Hematopoietic multipotent progenitor cell treated with erythropoietin and hydrocortisone succinate and interleukin-3 and kit ligand, for 4 days (in vitro differentiated cells): ENCODE measurements around the gene ZFPM1.

Source experiments
- DNase-seq: peaks from one replicate; pipeline ENCODE4 v3.0.0-alpha.2; 2015

Gene ZFPM1

DNA sequence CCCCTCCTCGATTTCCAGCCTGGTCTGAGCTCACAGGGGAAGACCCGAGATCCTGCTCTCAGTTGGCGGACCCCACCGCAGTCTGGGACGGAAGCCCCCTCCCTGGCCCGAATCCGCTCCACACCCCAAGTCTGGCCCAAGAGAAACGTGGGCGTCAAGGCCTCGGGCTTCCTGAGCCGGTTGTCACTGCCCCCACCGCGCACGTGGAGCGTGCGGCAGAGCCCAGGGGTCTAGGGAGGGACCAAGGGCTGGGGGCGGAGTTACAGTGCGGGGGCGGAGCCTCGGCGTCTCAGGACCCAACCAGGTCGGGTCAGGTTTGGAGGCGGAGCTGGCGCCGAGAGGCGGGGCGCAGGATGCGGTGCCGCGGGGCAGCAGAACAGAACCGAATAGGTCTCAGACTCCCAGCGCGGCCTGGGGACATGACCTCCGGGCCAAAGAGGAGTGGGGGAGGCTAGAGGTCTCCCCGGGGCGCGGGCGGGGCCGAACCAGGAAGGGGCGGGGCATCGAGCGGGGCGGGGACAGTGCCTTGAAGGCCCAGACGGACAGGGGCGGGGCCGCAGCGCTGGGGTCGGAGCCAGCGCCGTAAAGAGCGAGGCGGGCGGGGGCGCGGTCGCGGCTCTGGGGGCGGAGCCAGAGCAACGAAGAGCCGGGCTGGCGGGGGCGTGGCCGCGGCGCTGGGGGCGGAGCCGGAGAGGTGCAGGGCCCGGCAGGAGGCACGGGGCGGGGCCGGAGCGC is 431 bp upstream of the ZFPM1 start:
- peak; percentile 98 for DNase-seq

DNA sequence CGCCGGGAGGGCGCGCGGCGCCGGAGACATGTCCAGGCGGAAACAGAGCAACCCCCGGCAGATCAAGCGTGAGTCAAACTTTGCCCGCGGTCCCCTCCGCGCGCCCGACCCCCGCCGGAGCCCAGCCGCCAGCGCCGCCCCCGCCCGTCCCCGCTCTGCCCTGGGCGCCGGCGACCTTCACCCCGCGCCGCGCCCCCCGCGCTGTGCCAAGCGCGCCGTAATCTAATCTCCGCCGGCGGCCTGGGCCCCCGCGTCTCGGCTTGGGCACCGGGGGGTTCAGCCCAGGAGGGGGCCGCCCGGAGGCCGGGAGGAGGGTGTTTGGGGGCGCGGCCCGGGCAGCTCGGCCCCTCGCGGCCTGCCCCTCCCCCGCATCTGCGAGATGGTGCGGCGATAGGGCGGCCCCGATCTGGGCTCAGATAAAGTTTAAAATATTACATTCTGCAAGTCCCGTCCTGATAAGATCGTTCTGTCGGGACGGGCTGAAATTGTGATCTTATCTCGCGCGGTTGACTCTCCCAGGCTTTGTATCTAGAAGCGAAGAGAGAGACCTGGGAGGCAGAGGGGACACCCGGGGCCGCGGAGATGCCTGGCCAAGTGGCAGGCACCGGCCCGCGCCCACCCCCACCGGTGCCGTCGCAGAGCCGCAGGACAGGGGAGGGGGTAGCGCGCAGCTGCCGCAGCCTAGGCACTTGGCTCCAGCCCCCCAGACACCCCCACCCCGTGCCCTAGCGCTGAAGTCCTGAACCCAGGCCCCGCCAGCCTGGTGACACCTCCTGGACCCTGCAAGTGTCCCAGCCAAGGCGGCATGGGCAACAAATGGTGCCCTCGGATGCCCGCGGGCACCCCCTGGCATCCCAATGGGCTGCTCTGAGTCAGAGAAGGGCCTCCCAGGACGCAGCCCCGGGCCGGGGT is 787 bp downstream of the ZFPM1 start:
- peak; percentile 64 for DNase-seq

DNA sequence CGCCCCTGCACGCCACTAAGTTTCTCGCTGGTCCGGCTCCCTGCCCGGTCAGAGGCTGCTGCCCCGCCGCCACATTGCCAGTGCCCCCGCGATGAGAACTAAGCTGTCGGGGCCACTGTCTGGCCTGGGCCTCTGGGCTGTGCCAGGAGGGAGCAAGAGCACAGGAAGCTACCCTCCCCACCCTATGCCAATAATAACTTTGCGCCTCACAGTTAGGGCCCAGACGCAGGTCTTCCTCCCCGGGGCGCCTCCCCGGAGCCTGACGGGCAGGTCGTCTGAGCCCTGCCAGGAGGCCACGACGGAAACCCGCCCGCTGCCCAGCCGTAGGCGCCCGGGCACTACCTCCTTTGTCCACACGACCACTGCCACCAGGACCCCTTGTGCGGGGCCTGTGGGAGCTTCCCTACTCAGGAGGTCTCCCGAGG is 1.5 kb downstream of the ZFPM1 start:
- peak; percentile 67 for DNase-seq

DNA sequence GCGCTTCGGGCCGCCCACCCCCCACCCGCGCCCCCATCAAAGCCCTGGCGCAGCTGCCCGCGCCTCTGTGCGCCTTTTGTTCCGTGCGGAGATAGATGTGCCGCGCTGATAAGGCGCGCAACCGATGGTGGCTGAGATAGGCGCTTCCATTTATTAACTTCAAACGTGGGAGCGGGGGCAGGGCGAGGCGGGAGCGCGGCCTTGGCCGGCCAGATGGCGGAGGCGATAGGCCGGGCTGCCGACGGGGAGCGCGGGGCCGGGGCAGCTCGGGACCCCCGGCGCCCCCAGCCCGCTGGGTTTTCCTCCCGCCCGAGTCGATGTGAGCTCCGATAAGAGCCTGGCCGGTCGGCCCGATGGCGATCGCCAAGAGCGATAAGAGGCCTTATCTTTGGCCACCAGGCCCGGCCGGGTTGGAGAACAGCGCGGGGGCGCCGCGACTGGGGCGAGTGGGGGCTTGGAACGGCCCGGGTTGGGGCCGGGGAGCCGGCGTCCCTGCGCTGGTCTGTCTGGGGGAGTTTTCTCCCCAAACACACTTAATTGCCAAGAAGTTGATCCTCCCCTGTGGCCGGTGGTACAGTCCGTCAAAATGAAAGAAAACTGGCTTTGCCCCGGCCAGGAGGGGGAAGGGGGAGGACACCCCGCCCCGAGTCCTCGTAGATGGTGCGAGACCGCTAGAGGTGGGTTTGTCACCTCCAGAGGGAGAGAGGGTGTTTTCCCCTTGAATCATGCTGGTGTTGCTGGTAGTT is 2.7 kb downstream of the ZFPM1 start:
- DNase-seq, result peak; percentile 91

DNA sequence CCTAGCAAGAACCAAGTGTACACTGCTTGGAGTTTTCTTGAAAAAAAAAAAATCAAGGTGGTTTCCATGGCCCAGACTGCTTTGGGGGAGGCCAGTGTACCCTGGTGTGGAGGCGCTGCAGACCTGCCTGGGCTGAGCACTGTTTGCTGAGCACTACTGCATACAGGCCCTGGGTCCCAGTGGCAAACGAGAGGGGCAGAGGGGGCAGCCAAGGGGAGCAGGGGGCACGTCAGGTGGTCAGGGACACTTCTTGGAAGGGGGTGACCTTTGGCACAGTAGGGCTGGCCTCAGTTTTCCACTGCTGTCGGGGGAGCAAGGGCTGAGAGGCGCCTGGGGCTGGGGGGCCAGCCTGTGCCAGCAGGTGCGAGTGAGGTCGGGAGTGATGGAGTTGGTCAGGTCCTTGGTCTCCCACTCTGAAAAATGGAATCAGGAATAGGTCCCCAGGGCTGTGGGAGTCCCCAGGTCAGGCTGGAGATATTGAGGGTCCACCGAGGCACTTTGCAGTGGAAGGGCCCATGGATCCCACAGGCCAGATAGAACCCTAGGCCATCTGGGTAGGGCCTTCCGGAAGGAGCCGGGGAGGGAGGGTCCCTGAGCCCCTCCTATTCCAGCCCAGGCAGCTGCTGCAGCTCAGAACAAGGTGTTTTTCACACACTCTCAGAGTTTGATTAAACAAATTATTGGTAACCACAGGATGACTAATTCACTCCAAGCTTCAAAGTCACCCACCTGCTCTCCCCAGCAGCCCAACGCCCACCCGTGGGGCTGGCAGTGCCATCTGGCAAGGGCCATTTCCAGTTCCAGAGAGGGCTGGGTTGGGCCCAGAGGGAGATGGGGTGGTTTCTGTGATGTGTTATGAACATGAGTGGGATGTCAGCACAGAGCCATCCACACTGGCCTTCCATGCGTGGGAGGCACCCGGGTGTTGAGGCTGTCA is 3.5 kb downstream of the ZFPM1 start:
- DNase-seq, result no peak

DNA sequence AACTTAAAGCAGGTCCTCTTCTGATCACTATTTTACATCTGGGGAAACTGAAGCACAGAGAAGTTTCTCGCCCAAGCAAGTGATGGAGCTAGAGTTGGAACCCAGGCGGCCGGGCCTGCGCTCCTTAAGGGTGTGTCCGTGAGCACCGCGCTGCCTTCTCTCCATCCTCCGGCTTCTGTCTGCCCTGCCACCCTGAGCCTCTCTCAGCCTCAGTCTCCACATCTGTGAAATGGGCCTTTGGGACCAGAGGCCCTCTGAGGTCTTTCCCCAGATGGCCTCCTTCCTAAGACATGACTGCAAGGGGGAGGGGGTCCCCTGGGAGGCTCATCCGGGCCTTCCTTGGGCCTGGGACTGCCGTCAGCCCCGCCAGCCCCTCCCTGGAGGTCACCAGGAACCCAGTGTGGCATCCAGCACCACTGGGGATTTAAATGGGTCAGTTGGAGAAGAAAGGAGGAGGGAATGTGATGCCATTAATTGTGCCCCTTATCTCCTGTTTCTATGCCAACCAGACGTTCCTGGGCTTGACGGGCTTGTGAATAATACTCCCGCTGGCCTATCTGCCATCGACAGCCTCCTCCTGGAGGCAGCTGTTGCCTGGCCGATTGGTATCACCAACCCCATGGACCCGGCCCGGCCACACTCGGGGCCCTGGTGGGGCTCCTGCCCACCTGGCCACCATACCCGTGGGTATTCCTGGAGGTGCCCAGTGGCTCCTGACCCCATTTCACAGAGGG is 5.1 kb downstream of the ZFPM1 start:
- DNase-seq, result peak; percentile 93

DNA sequence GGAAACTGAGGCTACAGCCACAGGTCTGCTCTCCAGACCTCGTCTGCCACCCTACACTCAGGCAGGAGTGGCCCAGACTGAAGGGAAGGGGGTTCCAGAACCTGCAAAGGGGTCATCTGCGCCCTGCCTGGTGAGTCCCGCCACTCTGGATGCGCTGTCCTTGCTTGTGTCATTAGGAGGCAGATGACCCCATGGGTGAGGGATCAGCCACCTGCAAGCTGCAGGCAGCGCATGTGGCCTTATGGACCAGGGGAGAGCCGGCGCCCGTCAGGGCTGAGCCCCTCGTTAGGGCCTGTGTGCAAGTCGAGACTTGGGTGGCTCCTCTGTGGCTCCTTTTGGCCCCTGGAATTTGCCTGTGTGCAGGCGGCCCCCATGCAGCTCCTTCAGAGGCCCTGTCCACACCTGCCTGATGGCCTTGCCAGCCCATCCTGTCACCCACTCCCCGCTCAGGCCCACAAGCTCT is 5.7 kb downstream of the ZFPM1 start:
- DNase-seq, result no peak

DNA sequence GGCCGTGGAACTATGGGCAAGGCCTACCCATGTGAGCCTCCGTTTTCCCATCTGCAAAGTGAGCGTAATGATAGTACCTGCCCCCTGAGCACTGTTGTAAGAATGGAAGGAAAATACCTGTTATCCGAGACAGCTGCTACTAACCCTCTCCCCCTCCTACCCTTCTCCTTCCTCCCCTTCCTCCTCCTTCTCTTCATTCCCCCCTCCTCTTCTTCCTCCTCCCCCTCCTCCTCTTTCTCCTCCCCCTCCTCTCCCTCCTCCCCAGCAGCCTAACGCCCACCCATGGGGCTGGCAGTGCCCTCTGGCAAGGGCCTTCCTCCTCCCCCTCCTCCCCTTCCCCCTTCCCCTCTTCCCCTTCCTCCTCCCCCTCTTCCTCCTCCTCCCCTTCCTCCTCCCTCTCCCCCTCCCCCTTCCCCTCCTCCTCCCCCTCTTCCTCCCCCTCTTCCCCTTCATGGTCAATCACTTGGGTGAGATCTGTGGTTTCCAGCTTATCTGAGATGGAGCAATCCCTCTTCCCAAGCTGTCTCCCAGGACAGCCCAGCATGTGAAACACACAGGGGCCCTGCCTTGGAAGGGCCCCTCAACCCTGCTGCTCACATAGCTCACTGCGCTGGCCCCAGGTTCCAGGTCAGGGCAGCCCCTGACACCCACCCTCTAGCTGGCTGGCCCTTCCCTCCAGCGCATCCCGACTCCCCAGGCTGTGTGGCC is 6.4 kb downstream of the ZFPM1 start:
- DNase-seq, result no peak

DNA sequence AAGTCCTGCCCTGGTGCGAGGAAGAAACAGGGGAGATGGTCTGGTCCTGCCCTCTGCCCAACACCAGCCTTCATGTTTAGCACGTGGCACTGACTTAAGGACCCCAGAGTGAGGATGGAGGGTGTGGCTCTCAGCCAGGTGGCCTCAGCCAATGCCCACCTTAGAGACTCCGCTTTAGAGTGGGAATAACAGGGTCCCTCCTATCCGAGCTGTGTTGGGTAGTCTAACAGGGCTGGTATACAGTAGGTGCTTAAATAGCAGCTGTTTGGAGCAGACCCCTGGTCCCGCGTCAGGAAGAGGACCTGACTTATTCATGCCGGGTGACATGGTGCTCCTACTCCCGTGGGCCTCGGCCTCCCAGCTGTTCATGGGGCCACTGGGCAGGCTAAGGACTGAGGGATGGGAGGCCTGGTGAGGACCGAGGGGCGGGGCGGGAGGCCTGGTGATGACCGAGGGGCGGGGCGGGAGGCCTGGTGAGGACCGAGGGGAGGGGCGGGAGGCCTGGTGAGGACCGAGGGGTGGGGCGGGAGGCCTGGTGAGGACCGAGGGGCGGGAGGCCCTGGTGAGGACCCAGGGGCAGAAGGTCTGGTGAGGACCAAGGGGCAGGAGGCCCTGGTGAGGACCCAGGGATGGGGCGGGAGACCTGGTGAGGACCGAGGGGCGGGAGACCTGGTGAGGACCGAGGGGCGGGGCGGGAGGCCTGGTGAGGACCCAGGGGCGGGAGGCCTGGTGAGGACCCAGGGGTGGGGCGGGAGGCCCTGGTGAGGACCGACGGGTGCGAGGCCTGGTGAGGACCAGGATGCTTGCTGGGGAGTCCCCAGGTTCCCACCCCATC is 7.6 kb downstream of the ZFPM1 start:
- peak; percentile 64 for DNase-seq

DNA sequence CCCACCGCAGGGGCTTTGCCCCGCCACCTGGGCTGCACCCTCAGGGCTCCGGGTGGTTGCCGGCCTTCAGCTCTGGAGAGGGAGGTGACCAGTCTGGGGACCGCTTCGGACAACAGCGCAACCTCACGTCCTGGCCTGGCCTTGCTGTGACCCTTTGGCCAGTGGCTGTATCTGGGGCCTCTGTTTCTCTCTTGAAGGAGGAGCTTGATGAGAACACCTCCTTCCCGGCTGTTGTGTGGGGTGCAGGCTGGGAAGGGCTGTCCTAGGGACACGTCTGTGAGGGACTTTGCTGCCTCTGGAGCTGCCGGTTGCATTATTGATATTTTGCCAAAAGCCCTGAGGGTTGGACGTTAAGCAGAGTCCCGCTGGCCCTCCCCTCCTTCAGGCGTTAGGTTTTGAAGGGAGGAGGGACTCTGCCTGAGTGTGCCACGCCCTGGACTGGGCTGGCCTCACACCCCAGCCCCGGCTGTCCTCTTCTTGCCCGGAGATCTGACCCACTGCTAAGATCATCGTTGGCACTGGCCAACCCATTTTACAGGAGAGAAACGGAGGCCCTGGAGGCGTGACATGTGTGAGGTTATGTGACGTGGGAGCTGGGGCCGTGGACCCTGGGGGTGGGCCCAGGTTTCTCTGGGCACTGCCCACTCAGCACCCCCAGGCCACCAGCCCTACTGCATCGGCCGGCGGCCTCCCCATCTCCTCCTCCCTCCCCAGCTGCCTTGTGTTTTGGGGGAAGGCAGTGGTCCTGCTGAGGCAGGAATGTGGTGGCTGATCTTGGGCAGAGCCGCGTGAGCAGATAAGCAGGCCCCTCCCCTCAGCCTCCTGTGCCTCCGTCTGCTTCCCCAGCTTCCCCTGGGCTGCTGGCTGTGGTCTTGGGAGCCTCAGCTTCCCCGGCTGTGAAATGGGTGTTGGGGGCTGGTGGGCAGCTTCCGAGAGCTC is 8.5 kb downstream of the ZFPM1 start:
- DNase-seq, result peak; percentile 91

DNA sequence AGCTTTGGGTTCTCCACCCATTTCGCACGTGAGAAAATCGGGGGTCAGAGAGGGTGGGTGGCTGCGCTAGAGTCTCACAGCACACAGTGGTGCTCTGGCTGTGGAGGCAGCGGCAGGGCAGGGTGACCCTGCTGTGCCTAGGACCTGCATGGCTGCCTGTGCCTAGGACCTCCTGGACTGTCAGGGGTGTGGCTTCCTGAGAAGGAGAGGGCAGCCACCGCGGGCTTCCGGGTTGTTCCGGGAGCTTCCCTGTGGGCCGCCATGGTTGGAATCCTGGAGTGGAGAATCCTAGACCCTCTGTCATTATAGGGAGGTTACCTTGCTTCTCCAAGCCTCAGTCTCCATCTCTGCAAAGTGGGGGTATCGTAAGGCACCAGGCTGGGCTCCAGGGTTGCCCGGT is 9.3 kb downstream of the ZFPM1 start:
- DNase-seq, result no peak

DNA sequence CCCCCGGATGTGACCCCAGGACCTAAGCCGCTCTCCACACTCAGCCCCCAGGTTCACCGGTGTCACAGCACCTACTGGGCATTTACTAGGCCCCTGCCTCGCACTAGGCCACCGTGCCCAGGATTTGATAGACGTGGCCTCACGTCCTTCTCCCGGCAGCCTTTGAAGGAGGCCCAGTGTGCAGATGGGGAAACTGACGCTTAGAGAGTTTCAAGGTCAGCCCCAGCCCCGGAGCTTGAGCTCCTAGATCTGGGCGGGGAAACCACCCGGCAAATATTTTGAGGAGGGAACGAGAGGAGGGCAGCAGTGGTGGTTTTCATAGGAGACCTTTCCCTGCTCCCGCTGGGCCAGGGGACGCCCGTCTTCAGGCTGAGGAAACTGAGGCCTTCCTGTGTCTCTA is 10.3 kb downstream of the ZFPM1 start:
- no peak for DNase-seq

DNA sequence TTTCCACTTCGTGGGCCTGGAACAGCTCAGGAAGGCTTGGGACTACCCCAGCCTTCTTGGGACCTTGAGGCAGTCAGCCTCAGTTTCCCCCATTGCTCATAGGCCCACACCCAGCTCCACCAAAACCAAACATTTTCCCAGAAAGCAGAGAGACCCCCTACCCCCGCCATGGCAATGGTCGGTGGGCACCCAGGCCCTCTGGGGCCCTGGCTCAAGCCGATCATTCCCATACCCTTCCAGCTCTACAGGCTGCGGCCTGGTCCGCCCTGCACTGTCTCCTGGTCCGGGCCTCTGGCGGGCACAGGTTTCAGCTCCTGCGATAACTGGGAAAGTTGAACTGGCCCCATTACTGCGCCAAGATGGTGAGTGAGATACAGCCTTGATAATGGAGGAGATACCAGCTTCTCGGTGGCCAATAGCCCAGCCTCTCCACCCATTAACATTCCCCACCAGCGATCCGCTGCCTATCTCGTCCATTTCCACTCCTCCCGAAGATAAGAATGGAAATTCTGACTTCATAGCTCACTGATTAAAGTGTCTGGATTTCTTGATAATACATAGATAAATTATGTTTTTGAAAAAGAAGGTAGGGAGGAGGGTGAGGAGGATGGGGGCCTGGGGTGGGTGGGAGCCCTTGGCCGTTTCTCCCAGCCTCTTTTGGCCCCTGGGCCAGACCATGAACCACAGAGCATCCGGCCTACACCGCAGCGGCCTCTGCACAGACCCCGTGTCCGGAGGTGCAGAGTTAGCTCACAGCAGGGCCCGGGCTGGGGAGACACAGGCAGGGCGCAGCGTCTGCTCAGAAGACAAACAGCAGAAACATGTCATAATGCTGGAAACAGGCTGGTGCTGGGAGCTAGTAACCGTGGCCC is 11.6 kb downstream of the ZFPM1 start:
- DNase-seq, result peak; percentile 91

DNA sequence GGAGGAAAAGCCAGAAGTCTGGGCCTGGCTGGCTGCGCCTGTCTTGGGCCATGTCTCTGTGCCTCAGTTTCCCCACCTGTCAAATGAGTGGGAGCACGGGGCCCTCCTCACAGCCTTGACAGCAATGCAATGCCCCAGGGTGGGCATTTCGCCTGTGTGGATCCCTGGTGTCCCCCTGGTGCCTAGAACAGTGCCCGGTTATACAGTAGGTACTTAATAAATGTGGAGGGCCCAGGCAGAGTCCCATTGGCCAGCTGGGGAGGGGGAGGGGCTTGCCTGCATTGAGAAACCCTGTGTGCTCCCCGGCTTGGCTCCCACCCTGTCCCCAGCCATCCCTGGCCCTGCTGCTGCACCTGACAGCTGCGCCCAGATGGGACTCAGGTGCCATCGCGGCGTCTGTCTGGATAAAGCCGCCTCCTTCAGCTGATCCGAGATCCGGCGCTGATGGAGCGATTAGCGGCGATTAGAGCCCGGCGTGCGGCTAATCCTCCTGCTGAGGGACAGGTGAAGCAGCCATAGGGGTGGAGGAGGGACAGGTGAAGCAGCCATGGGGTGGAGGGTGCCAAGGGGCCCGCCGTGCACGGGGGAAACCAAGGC is 12.4 kb downstream of the ZFPM1 start:
- DNase-seq, result no peak

DNA sequence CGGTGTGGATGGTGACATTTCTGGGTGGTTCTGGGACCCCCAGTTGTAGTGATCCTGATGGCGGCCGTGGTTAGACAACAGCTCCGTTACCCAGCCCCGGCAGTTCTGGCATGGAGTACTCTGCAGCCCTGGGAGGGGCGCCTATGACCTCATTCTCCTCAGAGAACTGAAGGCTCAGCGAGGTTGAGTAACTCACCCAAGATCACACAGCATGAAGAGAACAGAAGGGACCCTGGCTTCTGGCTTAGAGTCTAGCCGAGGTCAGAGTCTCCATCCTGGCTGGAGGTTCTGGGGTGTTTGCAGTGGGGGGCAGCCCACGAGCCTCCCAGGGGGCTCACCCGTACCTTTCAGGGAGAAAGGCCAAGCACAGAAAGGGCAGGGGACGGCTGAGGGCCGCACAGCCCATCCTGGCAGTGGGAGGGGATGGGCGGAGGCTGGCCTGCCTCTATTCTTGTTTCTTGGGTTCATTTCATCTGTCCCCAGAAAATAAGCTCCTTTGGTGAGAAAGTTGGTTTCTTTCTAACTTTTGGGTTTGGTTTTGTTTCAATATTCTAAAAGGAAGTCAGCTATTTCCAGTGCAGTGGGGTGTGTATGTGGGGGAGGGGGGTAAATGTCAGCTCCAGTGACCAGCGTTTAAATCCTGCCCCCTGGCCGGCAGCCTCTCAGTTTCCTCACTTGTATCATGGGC is 13.2 kb downstream of the ZFPM1 start:
- peak; percentile 66 for DNase-seq

DNA sequence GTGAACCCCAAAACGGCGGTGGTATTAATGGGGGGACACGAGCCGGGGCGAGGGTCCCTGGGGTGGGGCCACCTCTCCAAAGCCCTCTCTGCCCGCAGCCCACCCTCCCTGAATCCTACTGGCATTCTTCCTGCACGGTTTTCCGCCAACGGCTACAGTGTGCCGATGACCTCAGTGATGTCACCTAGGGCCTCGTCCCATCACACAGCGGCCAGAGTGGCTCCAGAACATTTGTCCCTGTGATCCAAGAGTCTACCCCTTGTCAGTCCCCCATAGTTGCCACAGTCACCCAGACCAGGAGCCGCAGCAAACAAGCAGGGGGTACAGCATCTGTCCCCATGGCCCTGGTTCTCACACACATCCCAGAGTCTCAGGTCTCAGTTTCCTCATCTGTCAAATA is 13.9 kb downstream of the ZFPM1 start:
- DNase-seq, result no peak

DNA sequence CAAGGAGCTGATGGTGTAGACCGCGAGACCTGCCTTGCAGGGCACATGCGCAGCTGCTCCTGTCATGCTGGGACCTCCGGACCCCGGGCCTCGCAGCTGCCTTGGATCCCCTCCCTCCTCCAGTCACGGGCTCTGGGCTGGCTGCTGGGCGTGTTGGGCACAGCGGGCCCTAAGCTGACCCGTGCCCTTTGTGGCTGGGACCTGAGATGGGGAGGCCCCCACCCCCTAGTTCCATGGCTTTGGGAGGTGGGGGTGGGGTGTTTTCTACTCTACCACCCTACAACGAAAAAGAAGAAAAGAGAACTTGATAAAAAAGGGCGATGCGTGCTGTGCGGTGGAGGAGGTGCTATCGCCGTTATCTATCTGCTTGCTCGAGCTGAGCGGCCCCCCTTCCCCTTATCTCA is 14.5 kb downstream of the ZFPM1 start:
- DNase-seq, result peak; percentile 71
